ENCODE results near the gene CYP2W1.
A peak's percentile ranks its signal among the peaks of the same experiment; 100 is the strongest.

The CYP2W1 gene

GRCh38 chr7:1024876-1025742 is 42.1 kb downstream of the CYP2W1 start:
- H3K4me2 ChIP-seq (ENCODE audit: low read depth, low read length): peak overlapping the region; percentile 79
- H3K4me3 ChIP-seq (ENCODE audit: low read length): no peak overlapping the region
- H3F3A ChIP-seq (ENCODE audit: insufficient read depth, low read length): peaks cover 20% of the 10 kb centered on the region
- no peaks in the 10 kb centered on the region for H4K20me1 ChIP-seq (ENCODE audit: insufficient read depth, low read length)
- peak overlapping the region; percentile 85; the same call in 1 of the 2 replicates for H3K27ac ChIP-seq (ENCODE audit: low read length)
- TF ChIP-seq CTCF (IDR thresholded peaks at IDR 0.05; ENCODE audit: low read length) (no peak), EZH2phosphoT487 (IDR thresholded peaks at IDR 0.05; ENCODE audit: low read length) (no peak), EZH2 (optimal IDR thresholded peaks at IDR 0.05; ENCODE audit: low read depth, low read length) (no peak)
- H3K36me3 ChIP-seq (replicated peaks; ENCODE audit: insufficient read depth, low read length): no peaks in the 10 kb centered on the region; the same call in 1 of the 2 replicates
- H3K79me2 ChIP-seq (ENCODE audit: low read length): peaks cover 47% of the 10 kb centered on the region
- no peak overlapping the region for H2AFZ ChIP-seq (ENCODE audit: low read length)
- no peaks in the 10 kb centered on the region for H3K27me3 ChIP-seq (replicated peaks; ENCODE audit: insufficient read depth, low read length)
- DNase-seq: no peak
- H3K4me1 ChIP-seq (ENCODE audit: low read length): peaks cover 24% of the 10 kb centered on the region
- no peaks in the 10 kb centered on the region for H3K9me2 ChIP-seq (replicated peaks; ENCODE audit: insufficient read depth, low read length)
- H3K9ac ChIP-seq (ENCODE audit: low read length): no peak overlapping the region
- no peaks in the 10 kb centered on the region for H3K9me3 ChIP-seq (replicated peaks; ENCODE audit: insufficient read depth, low read length)

DNA sequence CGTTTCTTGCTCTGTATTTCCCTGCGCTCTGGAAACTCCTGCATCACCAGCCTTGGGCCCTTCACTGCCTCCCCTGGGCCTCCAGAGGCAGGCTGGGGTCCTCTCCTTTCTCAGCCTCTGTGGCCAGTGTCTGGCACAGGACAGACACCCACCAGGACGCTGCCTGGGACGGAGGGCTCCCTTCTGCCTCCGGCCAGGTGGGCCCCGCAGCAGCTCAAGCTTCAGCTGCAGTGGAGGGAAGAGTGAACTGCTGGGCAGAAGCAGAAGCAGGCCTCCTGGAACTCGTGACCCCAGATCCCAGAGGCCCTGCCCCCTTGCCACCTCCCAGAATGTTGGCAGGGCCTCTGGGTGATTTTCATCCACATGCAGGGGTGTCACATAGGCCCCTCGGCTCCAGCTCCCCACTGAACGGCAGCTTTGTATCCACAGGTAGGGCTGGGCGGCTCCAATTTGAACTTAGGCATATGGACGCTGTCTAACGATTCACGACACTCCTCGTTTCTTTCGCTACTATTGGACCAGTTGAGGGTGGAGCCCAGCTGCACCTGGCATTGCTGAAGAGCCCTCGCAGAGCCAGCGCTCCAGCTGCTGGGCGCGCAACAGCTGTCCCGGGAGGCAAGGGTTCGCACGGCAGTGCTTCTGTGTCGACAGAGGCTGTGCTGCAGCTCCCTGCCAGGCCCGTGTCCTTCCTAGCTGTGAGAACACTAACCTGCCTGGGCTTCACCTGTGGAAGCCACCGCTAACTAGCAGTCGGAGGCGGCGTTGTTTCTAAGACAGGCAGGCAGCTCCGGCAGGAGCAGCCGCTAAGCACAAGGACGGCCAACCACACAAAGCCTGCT is 43.0 kb downstream of the CYP2W1 start:
- H3K27me3 ChIP-seq (replicated peaks; ENCODE audit: insufficient read depth, low read length): no peaks in the 10 kb centered on the region
- H3K9ac ChIP-seq (ENCODE audit: low read length): no peak overlapping the region
- no peak for TF ChIP-seq EZH2phosphoT487 (IDR thresholded peaks at IDR 0.05; ENCODE audit: low read length)
- no peak for TF ChIP-seq EZH2 (optimal IDR thresholded peaks at IDR 0.05; ENCODE audit: low read depth, low read length)
- TF ChIP-seq CTCF (IDR thresholded peaks at IDR 0.05; ENCODE audit: low read length): no peak
- H3K4me3 ChIP-seq (ENCODE audit: low read length): no peak overlapping the region
- no peak for DNase-seq
- no peaks in the 10 kb centered on the region; the same call in 1 of the 2 replicates for H3K36me3 ChIP-seq (replicated peaks; ENCODE audit: insufficient read depth, low read length)
- no peaks in the 10 kb centered on the region for H4K20me1 ChIP-seq (ENCODE audit: insufficient read depth, low read length)
- no peaks in the 10 kb centered on the region for H3K9me2 ChIP-seq (replicated peaks; ENCODE audit: insufficient read depth, low read length)
- no peaks in the 10 kb centered on the region for H3K9me3 ChIP-seq (replicated peaks; ENCODE audit: insufficient read depth, low read length)
- H3K79me2 ChIP-seq (ENCODE audit: low read length): peaks cover 47% of the 10 kb centered on the region
- H3F3A ChIP-seq (ENCODE audit: insufficient read depth, low read length): peaks cover 20% of the 10 kb centered on the region
- no peak overlapping the region for H2AFZ ChIP-seq (ENCODE audit: low read length)
- H3K4me1 ChIP-seq (ENCODE audit: low read length): peaks cover 24% of the 10 kb centered on the region
- no peak overlapping the region for H3K27ac ChIP-seq (ENCODE audit: low read length)
- no peak overlapping the region for H3K4me2 ChIP-seq (ENCODE audit: low read depth, low read length)

DNA sequence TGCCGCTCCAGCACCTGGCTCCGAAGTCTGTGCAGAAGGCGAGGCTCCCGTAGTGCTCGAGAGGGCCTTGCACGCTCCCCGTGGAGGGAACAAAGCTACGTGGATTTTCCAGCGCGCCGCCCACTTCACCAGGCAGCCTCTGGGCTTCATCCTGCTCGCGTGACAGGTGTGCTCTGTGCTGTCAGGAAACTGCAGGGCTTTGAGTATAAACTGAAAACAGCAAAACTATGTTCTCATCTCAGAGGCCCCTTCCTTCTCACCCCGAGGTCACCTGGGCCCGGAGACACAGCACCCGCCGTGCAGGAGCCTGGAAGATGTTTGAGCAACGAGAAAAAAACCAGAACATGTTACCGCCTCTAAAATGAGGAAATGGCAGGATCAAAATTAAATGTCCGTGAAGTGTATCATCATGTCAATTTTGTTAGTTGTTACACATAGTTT is 43.8 kb downstream of the CYP2W1 start:
- Histone ChIP-seq H3K9me2 (replicated peaks; ENCODE audit: insufficient read depth, low read length) (no peaks in the 10 kb centered on the region), H3K27me3 (replicated peaks; ENCODE audit: insufficient read depth, low read length) (no peaks in the 10 kb centered on the region), H4K20me1 (ENCODE audit: insufficient read depth, low read length) (no peaks in the 10 kb centered on the region), H3K9ac (ENCODE audit: low read length) (no peak overlapping the region), H2AFZ (ENCODE audit: low read length) (no peak overlapping the region), H3K79me2 (ENCODE audit: low read length) (peaks cover 43% of the 10 kb centered on the region), H3K9me3 (replicated peaks; ENCODE audit: insufficient read depth, low read length) (no peaks in the 10 kb centered on the region), H3K27ac (ENCODE audit: low read length) (no peak overlapping the region), H3K4me3 (ENCODE audit: low read length) (no peak overlapping the region), H3K4me1 (ENCODE audit: low read length) (peaks cover 24% of the 10 kb centered on the region), H3K36me3 (replicated peaks; ENCODE audit: insufficient read depth, low read length) (no peaks in the 10 kb centered on the region; the same call in 1 of the 2 replicates), H3F3A (ENCODE audit: insufficient read depth, low read length) (peaks cover 20% of the 10 kb centered on the region), H3K4me2 (ENCODE audit: low read depth, low read length) (no peak overlapping the region)
- TF ChIP-seq EZH2 (optimal IDR thresholded peaks at IDR 0.05; ENCODE audit: low read depth, low read length): no peak
- no peak for TF ChIP-seq EZH2phosphoT487 (IDR thresholded peaks at IDR 0.05; ENCODE audit: low read length)
- TF ChIP-seq CTCF (IDR thresholded peaks at IDR 0.05; ENCODE audit: low read length): no peak
- no peak for DNase-seq
